HG02943 (cell line): ENCODE results near the gene C3orf49.

ENCODE experiments used
- ATAC-seq: cut with Tn5 transposase; IDR thresholded peaks from one replicate; pipeline ENCODE4 v1.9.1; 2021; ENCODE audit warnings: mild to moderate bottlenecking, low read depth, moderate library complexity; ENCODE audit not compliant: unreplicated experiment

Gene C3orf49

GRCh38 chr3:63878394-63879060 lies 59.4 kb downstream of the C3orf49 start:
- ATAC-seq, result no peak

GRCh38 chr3:63880653-63881052 lies 61.6 kb downstream of the C3orf49 start:
- ATAC-seq, result no peak

- no peak for ATAC-seq
Observed at GRCh38 chr3:63886858-63887257, 67.8 kb downstream of the C3orf49 start.

GRCh38 chr3:63891518-63891917 lies 72.4 kb downstream of the C3orf49 start:
- no peak for ATAC-seq

GRCh38 chr3:63892773-63893352 lies 73.8 kb downstream of the C3orf49 start:
- no peak for ATAC-seq

- ATAC-seq, result no peak
Observed at GRCh38 chr3:63895422-63896189, 76.5 kb downstream of the C3orf49 start.

GRCh38 chr3:63896332-63897030 lies 77.4 kb downstream of the C3orf49 start:
- no peak for ATAC-seq
